HCT116 (cell line): ENCODE results near the gene AHI1. TPM values are rescaled to one million over a fixed set of nuclear protein-coding genes. Genes with fewer than 3 reads are reported as not detected.

Experiments
- ATAC-seq: fragments of 200-7000 bp; cut with Tn5 transposase; 2 replicates; pipeline ENCODE4 v1.9.1; 2020; ENCODE audit warnings: mild to moderate bottlenecking, moderate library complexity
- BruUV-seq: library from RNA; stranded (reverse); fragments of 400-500 nt; replicated peaks from 2 replicates; lab custom pipeline; 2021; lab: Mats Ljungman, UMichigan
- CTCF ChIA-PET: fragments of 300-600 bp; sonication (Branson Sonifier 250); formaldehyde crosslinking; loops from one replicate; lab custom pipeline; 2021; ENCODE audit warnings: antibody characterized with exemption; lab: Charles Lee
- POLR2A ChIA-PET: fragments of 300-600, 350-600 bp; sonication (Branson Sonifier 250); formaldehyde crosslinking; loops from one replicate; lab custom pipeline; 2021; ENCODE audit warnings: antibody characterized with exemption; lab: Charles Lee
- RAD21 ChIA-PET, 2 experiments: fragments of 300-600 bp; sonication (Branson Sonifier 250); formaldehyde crosslinking; loops; one replicate each; lab custom pipeline; 2023; ENCODE audit warnings: low total read pairs in 2 of 2; ENCODE audit not compliant: uncharacterized antibody in 2 of 2, unreplicated experiment in 2 of 2, low non-redundant PET in 1 of 2; lab: Charles Lee
- DNase-seq: peaks from one replicate; pipeline ENCODE4 v3.0.0-alpha.2; 2010; ENCODE audit warnings: low read depth, low spot score
- H2AFZ ChIP-seq: fragments of 200-600 bp; shearing (Covaris generic), sonication (generic); 2 replicates; pipeline ENCODE4 v1.6.1; 2017; ENCODE audit warnings: low read depth, mixed run types, mixed read lengths, antibody characterized with exemption, low read length; ENCODE audit not compliant: poor library complexity, severe bottlenecking
- H3K27ac ChIP-seq: 2 replicates; pipeline ENCODE4 v1.5.1; 2012; ENCODE audit warnings: low read depth, low read length
- H3K27me3 ChIP-seq: fragments of 200-600 bp; sonication (generic); 2 replicates; pipeline ENCODE4 v1.6.1; 2016; ENCODE audit warnings: mixed run types, low read length, mixed read lengths; ENCODE audit not compliant: insufficient read depth
- H3K36me3 ChIP-seq, 2 experiments: fragments of 200-500 bp in 1 of 2; fragments of 200-600 bp in 1 of 2; sonication (Bioruptor generic) in 1 of 2; sonication (generic) in 1 of 2; 2 replicates each; pipeline versions ENCODE4 v1.5.1 to v1.6.1; 2014 to 2016; ENCODE audit warnings: low read length in 2 of 2, inconsistent platforms in 1 of 2, mixed read lengths in 1 of 2, mixed run types in 1 of 2; ENCODE audit not compliant: insufficient read depth in 2 of 2, control insufficient read depth in 1 of 2
- H3K4me1 ChIP-seq, 2 experiments: fragments of 200-600 bp in 1 of 2; sonication (generic) in 1 of 2; 2 replicates each; pipeline versions ENCODE4 v1.5.1 to v1.6.1; 2012 to 2017; ENCODE audit warnings: low read length in 2 of 2, inconsistent platforms in 1 of 2, mild to moderate bottlenecking in 1 of 2, mixed read lengths in 1 of 2, mixed run types in 1 of 2, moderate library complexity in 1 of 2; ENCODE audit not compliant: insufficient read depth in 2 of 2, control insufficient read depth in 1 of 2
- H3K4me2 ChIP-seq: fragments of 200-600 bp; sonication (generic); 2 replicates; pipeline ENCODE4 v1.6.1; 2017; ENCODE audit warnings: mixed run types, low read length, mixed read lengths
- H3K4me3 ChIP-seq, 2 experiments: fragments of 200-600 bp in 1 of 2; sonication (generic) in 1 of 2; replicated peaks in 1 of 2; 2 replicates each; pipeline ENCODE4 v1.5.1; 2011 to 2016; ENCODE audit warnings: low read length in 2 of 2, control low read depth in 1 of 2, low read depth in 1 of 2, mild to moderate bottlenecking in 1 of 2, mixed read lengths in 1 of 2, mixed run types in 1 of 2
- H3K79me2 ChIP-seq: fragments of 200-600 bp; sonication (generic); 2 replicates; pipeline ENCODE4 v1.6.1; 2017; ENCODE audit warnings: mild to moderate bottlenecking, mixed run types, low read length, moderate library complexity, mixed read lengths; ENCODE audit not compliant: insufficient read depth
- H3K9ac ChIP-seq: fragments of 200-600 bp; sonication (generic); 2 replicates; pipeline ENCODE4 v1.6.1; 2016; ENCODE audit warnings: low read length, mixed read lengths
- H3K9me2 ChIP-seq: fragments of 200-600 bp; sonication (generic), shearing (Covaris generic); 2 replicates; pipeline ENCODE4 v1.6.1; 2017; ENCODE audit warnings: mixed run types, mild to moderate bottlenecking, moderate library complexity; ENCODE audit not compliant: insufficient read depth
- H3K9me3 ChIP-seq, 2 experiments: fragments of 200-500 bp in 1 of 2; fragments of 200-600 bp in 1 of 2; sonication (Bioruptor generic) in 1 of 2; sonication (generic) in 1 of 2; 2 replicates each; pipeline ENCODE4 v1.6.1; 2014 to 2017; ENCODE audit warnings: low read length in 2 of 2, mixed read lengths in 2 of 2, inconsistent platforms in 1 of 2, low read depth in 1 of 2, mild to moderate bottlenecking in 1 of 2, mixed run types in 1 of 2, moderate library complexity in 1 of 2; ENCODE audit not compliant: control insufficient read depth in 1 of 2, insufficient read depth in 1 of 2
- H4K20me1 ChIP-seq: fragments of 200-600 bp; sonication (generic), shearing (Covaris generic); 2 replicates; pipeline ENCODE4 v1.6.1; 2017; ENCODE audit warnings: mixed run types, mild to moderate bottlenecking, moderate library complexity; ENCODE audit not compliant: insufficient read depth
- CBX3 ChIP-seq: IDR thresholded peaks from 2 replicates; pipeline ENCODE4 v1.6.1; 2012; ENCODE audit warnings: low read depth
- CTCF ChIP-seq, 3 experiments: fragments of 200-600 bp in 1 of 3; sonication (generic) in 1 of 3; IDR thresholded peaks in 2 of 3; conservative IDR thresholded peaks in 1 of 3; 2 replicates each; pipeline ENCODE4 v1.5.1; 2012 to 2017; ENCODE audit warnings: low read depth in 2 of 3, low read length in 2 of 3, antibody characterized with exemption in 1 of 3, borderline replicate concordance in 1 of 3, control low read depth in 1 of 3, mild to moderate bottlenecking in 1 of 3, mixed read lengths in 1 of 3, mixed run types in 1 of 3, moderate library complexity in 1 of 3; ENCODE audit not compliant: insufficient read depth in 1 of 3
- EGR1 ChIP-seq: IDR thresholded peaks from 2 replicates; pipeline ENCODE4 v1.6.1; 2012; ENCODE audit warnings: low read depth
- MAX ChIP-seq: IDR thresholded peaks from 2 replicates; pipeline ENCODE4 v1.6.1; 2012
- POLR2A ChIP-seq: IDR thresholded peaks from 2 replicates; pipeline ENCODE4 v1.7.0; 2011; ENCODE audit warnings: borderline replicate concordance; ENCODE audit not compliant: insufficient read depth, insufficient read length; ENCODE audit errors: extremely low read depth
- POLR2AphosphoS5 ChIP-seq: IDR thresholded peaks from 2 replicates; pipeline ENCODE4 v1.6.1; 2011; ENCODE audit warnings: mild to moderate bottlenecking, low read depth, low read length, moderate library complexity
- RAD21 ChIP-seq: IDR thresholded peaks from 2 replicates; pipeline ENCODE4 v1.6.1; 2012; ENCODE audit warnings: low read depth, mild to moderate bottlenecking
- SP1 ChIP-seq: IDR thresholded peaks from 2 replicates; pipeline ENCODE4 v1.6.1; 2012; ENCODE audit warnings: low read depth
- ZBTB33 ChIP-seq: IDR thresholded peaks from 2 replicates; pipeline ENCODE4 v1.6.1; 2011; ENCODE audit warnings: mild to moderate bottlenecking, low read length, moderate library complexity; ENCODE audit not compliant: insufficient replicate concordance; ENCODE audit errors: extremely low read depth
- ZFX ChIP-seq: fragments of 450-650 bp; IDR thresholded peaks from 2 replicates; pipeline ENCODE4 v1.6.1; 2017
- intact Hi-C: fragments of 100-400 bp; cut with micrococcal nuclease; formaldehyde crosslinking; loops from 2 replicates; pipeline ENCODE4 v1.10.0; 2022
- total RNA-seq: library from RNA; stranded (reverse); gene quantifications from one replicate; pipeline ENCODE4 v1.2.1, GENCODE V29; 2021; ENCODE audit not compliant: unreplicated experiment
- TF ChIP-seq, protein P1 (sequence below): IDR thresholded peaks from 2 replicates; pipeline ENCODE4 v1.6.1; 2012; ENCODE audit warnings: low read depth

Gene AHI1
- total RNA-seq, 1 experiment from 2014 or later: 29.6 TPM

DNA sequence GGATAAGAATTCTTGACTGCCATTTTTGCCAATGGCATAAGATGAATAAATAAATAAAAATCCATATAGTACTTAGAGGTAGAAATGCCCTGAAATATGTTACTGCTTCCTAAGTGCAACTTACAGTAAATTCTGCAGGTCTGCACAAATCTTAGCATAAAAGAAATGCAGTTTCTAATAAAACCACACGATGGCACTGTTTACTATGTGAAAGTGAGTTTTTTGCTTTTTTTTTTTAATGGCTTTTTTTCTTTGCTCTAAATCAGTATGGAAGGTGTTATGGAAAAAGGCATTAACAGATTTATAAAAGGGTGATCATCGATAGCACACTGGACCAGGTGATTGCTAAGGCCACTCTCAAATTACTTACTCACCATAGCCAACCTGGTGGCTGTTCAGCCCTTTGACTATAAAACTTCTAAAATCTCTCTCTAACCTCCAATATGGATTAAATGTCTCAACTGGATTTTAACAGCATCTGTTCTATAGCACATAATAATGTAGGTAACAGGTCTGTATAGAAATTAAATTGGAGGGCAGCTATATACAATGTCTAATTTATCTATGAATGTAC is 45.8 kb downstream of the AHI1 start:
- Histone ChIP-seq H3K79me2 (no peaks in the 10 kb centered on the region), H3K36me3 (no peaks in the 10 kb centered on the region), H3K9ac (no peak overlapping the region), H3K27ac (no peak overlapping the region), H3K4me1 (no peaks in the 10 kb centered on the region), H3K4me2 (no peak overlapping the region), H3K27me3 (no peaks in the 10 kb centered on the region), H3K4me3 (no peak overlapping the region), H2AFZ (no peak overlapping the region), H3K9me3 (no peaks in the 10 kb centered on the region), H3K9me2 (no peaks in the 10 kb centered on the region), H4K20me1 (no peaks in the 10 kb centered on the region)
- CTCF ChIA-PET: interaction anchor here (2.0 kb wide), 1 partner anchor 84 kb away, joined by 5 read pairs; no protein-coding TSS in a partner anchor
- intact Hi-C loops: loop anchor here (1.0 to 10.0 kb wide), 4 partner anchors 85 to 866 kb away; no protein-coding TSS in a partner anchor
- ATAC-seq (no peak), DNase-seq (peak; percentile 22)
- POLR2A ChIA-PET: no interaction called here
- TF ChIP-seq RAD21 (peak; percentile 63), MAX (no peak), CTCF (IDR thresholded peaks at IDR 0.05 in 2 of 3, conservative IDR thresholded peaks at IDR 0.05 in 1 of 3; ENCODE audit: borderline replicate concordance in 1 of 3, insufficient read depth in 1 of 3, low read depth in 2 of 3, low read length in 2 of 3) (peak; percentile 34 to 69 (median 43); a peak in 5 of 6 replicates)
- RAD21 ChIA-PET: no interaction called here
- BruUV-seq: no TSS peak

DNA sequence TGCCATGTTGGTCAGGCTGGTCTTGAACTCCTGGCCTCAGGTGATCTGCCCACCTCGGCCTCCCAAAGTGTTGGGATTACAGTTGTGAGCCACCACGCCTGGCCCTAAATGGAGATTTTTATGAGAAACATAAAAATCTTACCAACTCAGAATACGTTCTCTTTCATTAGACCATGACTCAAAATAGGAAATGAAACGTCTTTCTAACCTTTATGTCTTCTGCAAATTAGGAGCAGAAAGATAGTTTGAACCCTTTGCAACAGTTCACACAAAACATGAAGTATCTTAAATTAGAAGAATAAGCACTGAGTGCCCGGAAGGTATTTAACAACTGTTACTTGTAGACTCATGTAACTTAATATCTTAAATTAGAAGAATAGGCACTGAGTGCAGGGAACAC is 48.3 kb downstream of the AHI1 start:
- intact Hi-C loops: no loop called here
- Histone ChIP-seq H3K27ac (no peak overlapping the region), H3K9me3 (no peaks in the 10 kb centered on the region), H3K9me2 (no peaks in the 10 kb centered on the region), H3K9ac (no peak overlapping the region), H2AFZ (no peak overlapping the region), H3K27me3 (no peaks in the 10 kb centered on the region), H3K36me3 (no peaks in the 10 kb centered on the region; a peak in 2 of 4 replicates), H3K4me2 (no peak overlapping the region), H3K4me3 (no peak overlapping the region), H3K4me1 (no peaks in the 10 kb centered on the region), H3K79me2 (no peaks in the 10 kb centered on the region), H4K20me1 (no peaks in the 10 kb centered on the region)
- ChIA-PET CTCF (no interaction called here), RAD21 (no interaction called here), POLR2A (no interaction called here)
- ATAC-seq (no peak), DNase-seq (no peak)
- no TSS peak for BruUV-seq
- TF ChIP-seq SP1: no peak
- no peak for TF ChIP-seq POLR2A
- TF ChIP-seq POLR2AphosphoS5: no peak
- no peak for TF ChIP-seq MAX
- TF ChIP-seq ZFX: no peak
- no peak for TF ChIP-seq ZBTB33
- TF ChIP-seq CBX3: no peak
- TF ChIP-seq, protein P1, sequence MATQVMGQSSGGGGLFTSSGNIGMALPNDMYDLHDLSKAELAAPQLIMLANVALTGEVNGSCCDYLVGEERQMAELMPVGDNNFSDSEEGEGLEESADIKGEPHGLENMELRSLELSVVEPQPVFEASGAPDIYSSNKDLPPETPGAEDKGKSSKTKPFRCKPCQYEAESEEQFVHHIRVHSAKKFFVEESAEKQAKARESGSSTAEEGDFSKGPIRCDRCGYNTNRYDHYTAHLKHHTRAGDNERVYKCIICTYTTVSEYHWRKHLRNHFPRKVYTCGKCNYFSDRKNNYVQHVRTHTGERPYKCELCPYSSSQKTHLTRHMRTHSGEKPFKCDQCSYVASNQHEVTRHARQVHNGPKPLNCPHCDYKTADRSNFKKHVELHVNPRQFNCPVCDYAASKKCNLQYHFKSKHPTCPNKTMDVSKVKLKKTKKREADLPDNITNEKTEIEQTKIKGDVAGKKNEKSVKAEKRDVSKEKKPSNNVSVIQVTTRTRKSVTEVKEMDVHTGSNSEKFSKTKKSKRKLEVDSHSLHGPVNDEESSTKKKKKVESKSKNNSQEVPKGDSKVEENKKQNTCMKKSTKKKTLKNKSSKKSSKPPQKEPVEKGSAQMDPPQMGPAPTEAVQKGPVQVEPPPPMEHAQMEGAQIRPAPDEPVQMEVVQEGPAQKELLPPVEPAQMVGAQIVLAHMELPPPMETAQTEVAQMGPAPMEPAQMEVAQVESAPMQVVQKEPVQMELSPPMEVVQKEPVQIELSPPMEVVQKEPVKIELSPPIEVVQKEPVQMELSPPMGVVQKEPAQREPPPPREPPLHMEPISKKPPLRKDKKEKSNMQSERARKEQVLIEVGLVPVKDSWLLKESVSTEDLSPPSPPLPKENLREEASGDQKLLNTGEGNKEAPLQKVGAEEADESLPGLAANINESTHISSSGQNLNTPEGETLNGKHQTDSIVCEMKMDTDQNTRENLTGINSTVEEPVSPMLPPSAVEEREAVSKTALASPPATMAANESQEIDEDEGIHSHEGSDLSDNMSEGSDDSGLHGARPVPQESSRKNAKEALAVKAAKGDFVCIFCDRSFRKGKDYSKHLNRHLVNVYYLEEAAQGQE: no peak
- no peak for TF ChIP-seq EGR1
